Large intestine (tissue), 3 donors: ENCODE data around the gene CBLIF. TPM values are rescaled to one million over a fixed set of nuclear protein-coding genes. Genes with fewer than 3 reads are reported as not detected.
"Not testable (repeated sequence)": the region's sequence is repeated elsewhere in the genome, so short reads cannot be mapped to it uniquely, and the experiment has no call there.

Source experiments
- DNase-seq, 2 donors: peaks; one replicate each; pipeline versions ENCODE4 v3.0.0 to v3.0.0-alpha.2; 2013
- H3K27ac ChIP-seq: one replicate; pipeline ENCODE4 v1.5.1; 2013; ENCODE audit warnings: low read length
- H3K27me3 ChIP-seq: 2 replicates; pipeline ENCODE4 v1.6.1; 2013; ENCODE audit warnings: low read length; ENCODE audit not compliant: control insufficient read depth, insufficient read depth
- H3K36me3 ChIP-seq: 2 replicates; pipeline ENCODE4 v1.6.1; 2013; ENCODE audit warnings: low read length; ENCODE audit not compliant: control insufficient read depth, insufficient read depth
- H3K4me1 ChIP-seq: one replicate; pipeline ENCODE4 v1.6.1; 2013; ENCODE audit warnings: low read length; ENCODE audit not compliant: control insufficient read depth, insufficient read depth
- H3K4me3 ChIP-seq: one replicate; pipeline ENCODE4 v1.5.1; 2013; ENCODE audit warnings: low read length
- H3K9me3 ChIP-seq: one replicate; pipeline ENCODE4 v1.6.1; 2013; ENCODE audit warnings: mild to moderate bottlenecking, low read depth, low read length, moderate library complexity; ENCODE audit not compliant: control insufficient read depth
- WGBS: methylation state at CpG from one replicate; pipeline ENCODE4 v1.1.5; 2013; ENCODE audit warnings: low lambda C conversion rate; ENCODE audit not compliant: insufficient coverage; 5-methylcytosine and 5-hydroxymethylcytosine counted together
- polyA plus RNA-seq: library from polyadenylated mRNA; unstranded; fragments of 120-200 nt; gene quantifications from one replicate; pipeline ENCODE4 v1.2.1, GENCODE V29; 2013

The CBLIF gene
- polyA plus RNA-seq, 1 donor, result 0.52 TPM

GRCh38 chr11:59848439-59848838 is 3.1 kb upstream of the CBLIF start:
- not testable (repeated sequence) for H3K27me3 ChIP-seq, H3K36me3 ChIP-seq, H3K9me3 ChIP-seq, DNase-seq, H3K4me3 ChIP-seq
- no CpG with 5 or more reads among the region's 6 CpGs for WGBS
- Histone ChIP-seq H3K4me1 (peaks cover 18% of the 10 kb centered on the region), H3K27ac (peak overlapping the region; percentile 52)

DNA sequence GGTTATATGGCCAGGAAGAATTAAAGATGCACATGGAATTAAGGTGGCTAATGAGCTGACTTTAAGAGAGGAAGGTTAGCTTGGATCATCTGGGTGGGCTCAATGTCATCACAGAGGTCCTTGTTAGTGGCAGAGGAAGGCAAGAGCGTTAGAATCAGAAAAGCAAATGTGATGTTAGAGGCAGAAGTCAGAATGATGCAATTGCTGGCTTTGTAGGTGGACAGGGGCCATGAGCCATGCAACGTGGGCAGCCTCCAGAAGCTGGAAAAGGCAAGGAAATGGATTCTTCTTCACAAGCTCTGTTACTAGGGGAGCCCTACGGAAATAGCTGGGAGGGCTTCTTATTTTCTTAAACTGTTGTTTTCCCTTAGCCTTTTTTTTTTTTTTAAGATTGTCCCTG is 2.3 kb upstream of the CBLIF start:
- H3K4me1 ChIP-seq, result peaks cover 18% of the 10 kb centered on the region
- H3K9me3 ChIP-seq, result no peaks in the 10 kb centered on the region
- H3K36me3 ChIP-seq, result no peaks in the 10 kb centered on the region
- no peak overlapping the region for H3K27ac ChIP-seq
- 86% methylated on average over 1 of the region's 3 CpGs for WGBS
- DNase-seq, result no peak
- no peak overlapping the region for H3K4me3 ChIP-seq
- no peaks in the 10 kb centered on the region for H3K27me3 ChIP-seq

GRCh38 chr11:59846556-59846955 is 1.3 kb upstream of the CBLIF start:
- Histone ChIP-seq H3K27ac (no peak overlapping the region), H3K36me3 (no peaks in the 10 kb centered on the region), H3K27me3 (no peaks in the 10 kb centered on the region), H3K4me3 (no peak overlapping the region), H3K9me3 (no peaks in the 10 kb centered on the region), H3K4me1 (peaks cover 18% of the 10 kb centered on the region)
- DNase-seq, result no peak
- 50% methylated on average over 1 of the region's 5 CpGs for WGBS

GRCh38 chr11:59842316-59842715 is 3.0 kb downstream of the CBLIF start:
- H3K9me3 ChIP-seq, result no peaks in the 10 kb centered on the region
- peaks cover 4% of the 10 kb centered on the region for H3K4me1 ChIP-seq
- H3K4me3 ChIP-seq, result no peak overlapping the region
- no peaks in the 10 kb centered on the region for H3K36me3 ChIP-seq
- no peaks in the 10 kb centered on the region for H3K27me3 ChIP-seq
- no peak overlapping the region for H3K27ac ChIP-seq
- WGBS, result 100% methylated on average over 1 of the region's 12 CpGs
- no peak for DNase-seq

DNA sequence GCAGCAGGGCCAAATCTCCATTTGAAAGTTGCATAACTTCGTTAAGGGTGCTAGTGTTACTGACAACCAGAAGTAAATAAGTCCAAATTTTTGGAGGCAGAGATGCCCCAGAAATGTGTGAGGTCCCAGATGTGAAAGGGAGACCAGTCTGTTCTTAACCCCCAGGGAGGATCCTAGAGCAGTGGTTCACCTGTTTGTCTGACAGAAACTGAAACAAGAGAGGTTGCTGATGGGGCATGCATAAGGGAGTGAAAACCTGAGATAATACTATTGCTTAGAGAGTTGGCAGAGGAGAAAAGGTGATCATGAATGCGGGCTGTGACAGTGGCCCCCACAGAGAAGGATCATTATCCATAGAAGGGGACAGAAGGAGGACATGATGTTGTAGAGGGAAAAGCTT is 3.8 kb downstream of the CBLIF start:
- Histone ChIP-seq H3K4me3 (no peak overlapping the region), H3K9me3 (no peaks in the 10 kb centered on the region), H3K4me1 (peaks cover 4% of the 10 kb centered on the region), H3K27ac (no peak overlapping the region), H3K27me3 (no peaks in the 10 kb centered on the region), H3K36me3 (no peaks in the 10 kb centered on the region)
- no peak for DNase-seq
- WGBS, result 80% methylated on average over 1 of the region's 2 CpGs

- Histone ChIP-seq H3K4me1 (no peaks in the 10 kb centered on the region), H3K27ac (no peak overlapping the region), H3K27me3 (no peaks in the 10 kb centered on the region), H3K9me3 (no peaks in the 10 kb centered on the region), H3K4me3 (no peak overlapping the region), H3K36me3 (no peaks in the 10 kb centered on the region)
- no peak for DNase-seq
Measured at GRCh38 chr11:59839615-59840014, 5.7 kb downstream of the CBLIF start.

GRCh38 chr11:59833602-59834001 is 11.7 kb downstream of the CBLIF start:
- Histone ChIP-seq H3K4me1 (no peaks in the 10 kb centered on the region), H3K27me3 (no peaks in the 10 kb centered on the region), H3K36me3 (no peaks in the 10 kb centered on the region), H3K9me3 (no peaks in the 10 kb centered on the region), H3K27ac (no peak overlapping the region), H3K4me3 (no peak overlapping the region)
- DNase-seq, result no peak
- WGBS, result 86% methylated on average over 1 of the region's 2 CpGs

DNA sequence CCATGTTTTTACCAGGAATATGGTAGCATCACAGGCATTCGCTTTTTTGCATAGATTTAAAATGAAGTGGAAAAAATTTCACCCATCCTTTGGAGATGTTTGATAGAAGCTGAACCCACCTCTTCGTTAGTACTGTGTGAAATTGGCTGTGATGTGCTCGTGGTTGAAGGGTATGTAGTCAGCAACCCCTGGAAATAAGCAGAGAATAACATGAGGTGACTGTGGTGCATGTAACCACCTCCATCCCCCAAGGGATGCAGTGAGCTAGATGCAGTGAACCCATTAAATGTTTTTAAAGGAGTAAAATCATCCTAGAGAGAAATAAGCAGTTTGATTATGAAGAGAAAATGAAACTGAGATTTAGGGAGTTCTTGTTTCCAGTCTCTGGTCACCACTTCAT is 15.9 kb downstream of the CBLIF start:
- Histone ChIP-seq H3K9me3 (no peaks in the 10 kb centered on the region), H3K36me3 (no peaks in the 10 kb centered on the region), H3K27me3 (no peaks in the 10 kb centered on the region), H3K27ac (no peak overlapping the region), H3K4me1 (no peaks in the 10 kb centered on the region), H3K4me3 (no peak overlapping the region)
- DNase-seq, result no peak
- no CpG with 5 or more reads among the region's 3 CpGs for WGBS

GRCh38 chr11:59822989-59823566 is 22.2 kb downstream of the CBLIF start:
- DNase-seq, result peak; percentile 34 to 57
- H3K4me3 ChIP-seq, result no peak overlapping the region
- no peaks in the 10 kb centered on the region for H3K36me3 ChIP-seq
- no peaks in the 10 kb centered on the region for H3K27me3 ChIP-seq
- 5% methylated on average over 4 of the region's 9 CpGs for WGBS
- no peaks in the 10 kb centered on the region for H3K9me3 ChIP-seq
- H3K27ac ChIP-seq, result no peak overlapping the region
- no peaks in the 10 kb centered on the region for H3K4me1 ChIP-seq

- Histone ChIP-seq H3K27ac (no peak overlapping the region), H3K9me3 (no peaks in the 10 kb centered on the region), H3K4me3 (no peak overlapping the region), H3K36me3 (no peaks in the 10 kb centered on the region), H3K4me1 (no peaks in the 10 kb centered on the region), H3K27me3 (no peaks in the 10 kb centered on the region)
- 83% methylated on average over 1 of the region's 4 CpGs for WGBS
- no peak for DNase-seq
Measured at GRCh38 chr11:59818572-59818971, 26.7 kb downstream of the CBLIF start.

- 100% methylated on average over 1 of the region's 1 CpG for WGBS
- H3K4me1 ChIP-seq, H3K36me3 ChIP-seq, H3K9me3 ChIP-seq, H3K4me3 ChIP-seq, H3K27me3 ChIP-seq, H3K27ac ChIP-seq, DNase-seq: not testable (repeated sequence)
Measured at GRCh38 chr11:59816434-59816833, 28.9 kb downstream of the CBLIF start.
